Jurkat, Clone E6-1 (cell line): ENCODE measurements around the gene DEAF1.

ENCODE experiments used
- DNase-seq: peaks from one replicate; pipeline ENCODE4 v3.0.0-alpha.2; 2011; ENCODE audit warnings: low read depth, low spot score
- H3K4me3 ChIP-seq: 2 replicates; pipeline ENCODE4 v1.5.1; 2011; ENCODE audit warnings: mild to moderate bottlenecking, low read length, control low read depth, moderate library complexity

DEAF1 gene

GRCh38 chr11:607020-607780 is 87.8 kb downstream of the DEAF1 start:
- DNase-seq = no peak
- no peak overlapping the region for H3K4me3 ChIP-seq

GRCh38 chr11:606245-606644 is 88.8 kb downstream of the DEAF1 start:
- no peak for DNase-seq
- H3K4me3 ChIP-seq = no peak overlapping the region

- no peak overlapping the region for H3K4me3 ChIP-seq
- DNase-seq = no peak
Observed at GRCh38 chr11:605286-606129, 89.5 kb downstream of the DEAF1 start.

- DNase-seq = no peak
- H3K4me3 ChIP-seq = no peak overlapping the region
Observed at GRCh38 chr11:603154-603553, 91.9 kb downstream of the DEAF1 start.

GRCh38 chr11:601573-602245 is 93.3 kb downstream of the DEAF1 start:
- no peak overlapping the region for H3K4me3 ChIP-seq
- DNase-seq = no peak

GRCh38 chr11:598005-598680 is 96.9 kb downstream of the DEAF1 start:
- no peak for DNase-seq
- H3K4me3 ChIP-seq = no peak overlapping the region

GRCh38 chr11:597166-597725 is 97.8 kb downstream of the DEAF1 start:
- DNase-seq = no peak
- no peak overlapping the region for H3K4me3 ChIP-seq

- no peak overlapping the region for H3K4me3 ChIP-seq
- DNase-seq = no peak
Observed at GRCh38 chr11:596374-596773, 98.6 kb downstream of the DEAF1 start.

GRCh38 chr11:595400-595799 is 99.6 kb downstream of the DEAF1 start:
- H3K4me3 ChIP-seq = no peak overlapping the region
- no peak for DNase-seq
